HG02642 (cell line): ENCODE results near the gene SNX9.
"Not testable (repeated sequence)": the region's sequence is repeated elsewhere in the genome, so short reads cannot be mapped to it uniquely, and the experiment has no call there.

Source experiments
- ATAC-seq: cut with Tn5 transposase; IDR thresholded peaks from one replicate; pipeline ENCODE4 v1.9.1; 2021; ENCODE audit warnings: mild to moderate bottlenecking; ENCODE audit not compliant: unreplicated experiment, poor library complexity

The SNX9 gene

DNA sequence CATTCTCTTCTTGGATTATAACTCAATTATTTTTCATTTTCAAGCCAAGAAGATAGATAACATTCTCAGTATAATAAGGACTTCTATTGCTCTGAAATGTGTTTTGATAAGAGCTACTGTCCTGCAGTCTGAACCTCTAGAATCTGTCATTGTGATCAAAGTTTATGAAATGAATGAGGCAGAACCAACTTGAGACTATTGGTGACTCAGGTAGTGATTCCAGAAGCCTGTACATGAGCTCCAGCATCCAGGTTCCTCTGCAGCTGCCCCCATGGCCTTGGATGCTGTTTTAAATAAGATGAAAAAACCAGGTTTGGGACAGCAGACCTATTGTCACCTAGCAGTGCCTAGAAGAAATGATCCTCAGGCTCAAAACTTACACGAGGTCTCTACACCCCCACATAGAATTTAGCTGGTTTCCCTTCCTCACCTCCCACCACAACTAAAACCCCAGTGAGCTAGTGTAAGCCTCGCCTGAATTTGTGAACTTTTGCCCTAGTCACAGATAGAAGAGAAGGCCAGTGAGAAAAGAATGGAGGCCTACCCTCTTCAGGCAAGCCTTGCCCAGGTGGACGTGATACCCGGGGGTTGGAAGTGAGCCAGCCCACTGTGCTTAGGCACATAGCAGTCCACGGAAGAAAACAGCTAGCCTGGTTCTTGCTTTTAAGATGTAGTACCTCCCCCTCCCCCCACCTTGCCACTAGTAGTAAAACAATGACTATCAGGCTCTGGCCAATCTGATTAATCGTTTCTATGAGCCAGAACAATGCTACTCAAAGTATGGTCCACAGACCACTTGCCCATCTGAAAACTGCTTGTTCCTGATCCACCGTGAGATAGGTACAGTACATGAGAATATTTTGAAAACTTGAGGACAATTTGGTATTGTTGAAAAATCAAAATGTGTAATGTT is 85.6 kb downstream of the SNX9 start:
- ATAC-seq: no peak

DNA sequence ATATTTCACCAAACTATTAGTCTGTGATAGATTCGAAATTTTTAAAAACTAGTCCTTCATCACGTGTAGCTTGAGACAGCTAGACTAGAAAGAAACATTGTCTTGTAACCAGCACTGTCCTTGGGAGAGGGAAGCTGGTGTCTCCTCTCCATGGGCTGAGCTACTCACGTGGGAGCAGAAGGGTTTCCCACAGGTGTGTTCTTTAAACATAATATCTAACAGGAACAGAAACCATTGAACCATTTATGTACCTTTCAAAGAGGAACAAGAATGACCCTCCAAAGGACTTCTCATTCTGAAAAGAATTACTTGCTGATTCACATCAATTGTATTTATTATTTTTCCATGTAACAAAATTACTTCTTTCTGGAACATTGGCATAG is 86.2 kb downstream of the SNX9 start:
- ATAC-seq: no peak

DNA sequence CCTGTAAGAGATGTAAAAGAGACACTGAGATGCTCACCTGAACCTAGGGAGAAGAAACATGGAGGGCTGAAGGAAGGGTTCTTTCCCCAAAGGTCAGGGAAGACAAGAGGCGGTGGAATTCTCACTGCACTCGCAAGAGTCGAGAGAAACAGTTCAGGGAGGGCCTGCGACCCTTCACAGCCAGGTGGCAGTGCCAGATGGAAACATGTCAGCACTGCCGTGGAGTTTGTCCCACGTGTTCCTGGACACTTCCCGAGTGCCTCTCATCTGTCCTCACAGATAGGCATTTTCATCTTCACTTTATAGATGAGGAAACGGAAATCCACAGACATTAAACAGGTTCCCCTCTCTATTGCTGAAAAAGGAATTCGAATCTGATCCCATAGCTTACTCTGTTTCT is 88.2 kb downstream of the SNX9 start:
- ATAC-seq: no peak

DNA sequence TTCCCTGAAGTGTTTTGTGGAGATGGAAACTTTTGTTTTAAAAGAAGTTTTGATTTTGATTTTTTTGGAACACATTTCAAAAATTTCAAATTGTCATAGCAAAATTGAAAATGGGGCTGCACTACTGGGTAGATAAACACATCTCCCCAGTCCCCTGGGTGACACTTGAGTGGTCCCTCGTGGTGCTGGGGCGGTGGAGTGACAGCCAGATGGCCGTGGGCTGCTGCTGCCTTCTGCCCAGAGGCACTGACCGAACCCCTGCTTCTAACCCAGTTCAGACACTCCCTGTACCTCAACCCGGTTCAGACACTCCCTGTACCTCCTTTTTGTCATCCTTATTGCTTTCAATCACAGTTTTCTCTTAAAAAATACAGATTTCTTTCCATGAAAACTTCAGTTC is 88.7 kb downstream of the SNX9 start:
- no peak for ATAC-seq

DNA sequence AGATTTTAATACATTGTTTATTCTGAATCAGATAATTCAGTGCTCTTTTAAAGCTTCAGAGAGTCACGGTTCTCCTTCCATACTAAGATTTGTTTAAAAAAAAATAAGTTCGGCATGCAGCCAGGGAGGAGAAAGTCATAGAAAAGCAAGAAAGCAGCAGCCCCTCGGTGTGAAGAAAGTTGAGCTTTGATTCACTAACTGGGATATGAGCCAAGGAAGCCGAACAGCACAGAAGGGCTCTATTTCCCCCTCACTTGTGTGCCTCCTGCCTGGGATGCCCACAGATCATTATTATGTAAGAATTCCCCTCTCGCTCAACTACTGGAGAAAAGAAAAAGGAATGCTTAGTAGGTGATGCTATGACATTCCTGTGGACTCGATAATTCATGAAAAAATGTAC is 89.3 kb downstream of the SNX9 start:
- ATAC-seq: no peak

DNA sequence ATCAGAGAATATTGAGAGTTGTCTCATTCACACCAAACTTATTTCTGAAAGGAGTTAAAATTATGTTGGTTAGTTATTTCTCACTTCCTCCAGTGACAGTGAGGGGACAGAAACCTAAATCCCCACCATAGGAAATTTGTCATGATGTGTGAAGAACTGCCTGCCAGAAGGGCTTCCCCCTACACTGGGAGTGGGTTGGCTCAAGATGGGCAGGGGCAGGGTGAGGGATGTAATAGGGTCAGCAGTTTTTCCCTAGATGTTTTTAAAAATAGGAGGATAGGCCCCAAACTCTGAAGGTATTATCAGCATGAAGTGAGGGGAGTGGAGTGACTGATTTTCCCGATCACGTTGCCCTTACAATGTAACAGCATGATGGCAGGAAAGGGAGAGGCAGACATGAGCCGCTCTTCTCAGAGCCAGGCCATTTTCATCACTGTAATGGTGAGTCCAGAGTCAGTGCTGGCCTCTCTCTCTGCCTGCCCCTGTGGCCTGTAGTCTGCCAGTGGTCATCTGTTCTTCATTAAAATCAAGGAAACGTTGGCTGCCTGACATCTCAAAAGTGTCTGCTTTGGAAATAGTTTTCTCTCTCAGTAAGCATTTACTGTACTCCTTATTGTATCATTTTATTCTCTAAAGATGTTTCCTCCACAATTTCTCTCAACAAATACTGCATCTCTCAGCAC is 98.8 kb downstream of the SNX9 start:
- ATAC-seq: no peak

DNA sequence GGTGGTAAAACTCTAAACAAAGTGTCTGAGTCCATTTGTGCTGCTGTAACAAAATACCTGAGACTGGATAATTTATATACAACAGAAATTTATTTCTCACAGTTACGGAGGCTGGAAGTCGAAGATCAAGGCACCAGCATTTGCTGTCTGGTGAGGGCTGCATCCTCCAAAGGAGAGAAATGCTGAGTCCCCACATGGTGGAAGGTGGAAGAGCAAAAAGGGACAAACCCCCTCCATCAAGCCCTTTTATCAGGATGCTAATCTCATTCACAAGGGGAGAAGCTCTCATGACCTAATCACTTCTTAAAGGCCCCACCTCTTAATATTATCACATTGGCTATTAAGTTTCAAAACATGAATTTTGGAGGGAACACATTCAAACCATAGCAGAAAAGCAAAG is 102.7 kb downstream of the SNX9 start:
- no peak for ATAC-seq

DNA sequence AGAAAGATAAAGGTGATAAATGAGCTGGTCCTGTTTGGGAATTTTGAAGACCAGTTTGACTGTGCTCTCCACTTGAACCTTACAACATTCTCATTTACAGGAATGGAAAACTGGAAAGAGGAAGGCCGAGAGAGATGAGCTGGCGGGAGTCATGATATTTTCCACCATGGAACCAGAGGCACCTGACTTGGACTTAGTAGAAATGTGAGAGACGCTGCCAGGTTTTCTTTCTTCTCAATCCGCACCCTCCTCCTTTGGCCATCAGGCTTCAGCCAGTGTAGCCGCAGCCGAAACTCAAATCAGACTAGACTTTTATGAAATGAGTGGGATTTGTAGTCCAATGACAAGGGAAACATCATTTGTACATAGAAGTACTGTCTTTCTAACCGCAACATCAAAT is 104.0 kb downstream of the SNX9 start:
- no peak for ATAC-seq

DNA sequence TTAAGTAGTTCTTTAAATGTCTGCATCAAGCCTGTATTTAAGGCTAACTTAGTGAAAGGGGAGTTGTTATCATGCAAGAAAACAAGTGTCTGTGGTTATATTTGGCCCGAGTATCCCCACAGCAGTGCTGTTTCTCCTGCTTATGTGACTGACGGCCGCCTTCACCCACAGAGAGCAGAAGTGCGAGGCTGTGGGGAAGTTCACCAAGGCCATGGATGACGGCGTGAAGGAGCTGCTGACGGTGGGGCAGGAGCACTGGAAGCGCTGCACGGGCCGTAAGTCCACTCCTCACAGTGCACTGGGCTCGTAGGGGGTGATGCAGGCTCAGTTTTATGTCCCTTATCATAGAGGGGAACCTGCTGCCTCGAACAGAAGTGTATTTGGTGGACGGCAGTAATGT is 105.4 kb downstream of the SNX9 start:
- no peak for ATAC-seq

DNA sequence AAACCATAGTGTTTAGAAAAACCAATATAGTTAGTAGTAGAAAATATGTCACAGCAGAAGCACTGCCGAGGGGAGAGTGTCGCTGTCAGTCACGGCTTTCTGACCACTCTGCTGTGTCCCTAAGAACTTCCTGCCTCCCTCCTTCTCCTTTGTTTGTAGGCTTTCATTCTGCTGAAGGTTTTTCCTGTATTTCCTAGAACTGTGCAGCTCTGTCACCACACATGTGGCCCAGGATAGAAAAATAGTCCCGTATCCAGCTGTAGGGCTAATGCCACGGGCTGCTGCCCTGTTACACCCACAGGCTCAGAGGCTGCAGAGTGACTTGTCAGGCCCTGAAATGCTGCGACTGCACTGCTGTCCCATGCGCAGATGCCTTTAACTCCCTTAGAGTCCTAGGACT is 106.0 kb downstream of the SNX9 start:
- no peak for ATAC-seq

DNA sequence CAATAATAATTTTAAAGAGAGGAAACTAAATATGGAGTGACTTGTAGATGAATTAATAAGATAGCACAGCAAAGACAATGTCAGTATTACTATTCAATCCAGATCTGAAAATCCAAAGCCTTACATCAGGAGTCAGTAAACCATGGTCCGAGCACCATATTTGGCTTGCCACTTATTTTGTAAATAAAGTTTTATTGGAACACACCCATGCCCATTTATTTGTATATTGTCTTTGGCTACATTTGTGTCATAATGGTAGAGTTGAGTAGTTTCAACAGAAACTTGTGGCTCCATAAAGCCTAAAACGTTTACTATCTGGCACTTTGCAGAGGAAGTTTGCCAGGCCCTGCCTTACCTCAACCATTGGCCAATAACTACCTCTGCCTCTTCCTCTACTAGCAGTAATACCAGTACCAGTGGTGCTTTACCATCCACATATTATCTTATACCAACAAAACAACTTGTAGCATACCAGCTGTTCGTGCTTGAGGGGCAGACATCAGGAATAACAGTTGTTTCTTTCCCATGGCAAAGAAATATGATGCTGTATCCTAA is 106.8 kb downstream of the SNX9 start:
- no peak for ATAC-seq

DNA sequence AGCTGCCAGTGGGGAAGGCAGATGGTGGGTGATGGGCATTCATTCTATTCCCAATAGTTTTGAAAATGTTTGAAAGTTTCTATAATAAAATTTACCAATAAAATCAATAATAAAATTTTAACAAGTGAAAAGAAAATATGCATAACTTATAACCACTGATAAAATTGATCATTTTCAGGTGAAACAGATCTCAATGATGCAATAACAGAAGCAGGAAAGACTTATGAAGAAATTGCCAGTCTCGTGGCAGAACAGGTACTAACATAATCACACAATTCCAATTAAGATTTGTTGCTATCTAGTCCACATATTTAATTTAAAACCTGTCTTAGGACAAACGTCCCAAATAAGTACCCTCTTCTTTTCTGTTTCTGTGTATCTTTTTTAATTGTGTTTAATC is 112.7 kb downstream of the SNX9 start:
- ATAC-seq: no peak

DNA sequence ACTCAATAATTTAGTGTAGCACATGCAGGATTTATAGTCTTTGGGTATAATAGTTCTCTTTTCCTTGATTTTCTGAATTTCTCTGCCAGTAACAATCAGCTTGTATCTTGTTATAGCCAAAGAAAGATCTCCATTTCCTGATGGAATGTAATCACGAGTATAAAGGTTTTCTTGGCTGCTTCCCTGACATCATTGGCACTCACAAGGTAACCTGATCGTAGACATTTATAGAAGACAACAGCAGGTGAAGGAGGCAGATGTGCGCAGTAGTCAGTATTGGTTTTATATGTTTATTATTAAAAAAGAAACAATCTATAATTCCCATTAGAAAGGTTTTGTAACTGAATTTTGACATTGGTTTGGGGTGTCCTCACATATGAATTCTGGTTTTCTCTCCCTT is 114.3 kb downstream of the SNX9 start:
- no peak for ATAC-seq

DNA sequence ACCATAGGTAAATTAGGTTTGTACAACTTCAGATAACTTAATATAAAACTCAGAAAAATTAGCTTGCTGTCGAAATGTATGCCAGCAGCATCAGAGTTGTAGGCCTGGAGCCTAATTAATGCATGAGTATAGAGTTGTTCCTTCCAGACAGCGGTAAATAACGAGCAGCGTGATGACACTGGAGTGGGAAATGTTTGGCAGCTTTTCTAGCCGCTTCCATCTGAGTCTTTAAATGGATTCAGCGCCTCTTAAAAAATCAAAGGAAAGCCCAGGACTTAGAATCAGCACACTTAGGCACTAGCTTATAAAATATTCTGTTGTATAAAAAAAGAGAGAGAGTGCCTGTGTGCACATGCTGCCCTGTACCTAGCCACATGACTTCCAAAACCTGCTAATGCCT is 114.9 kb downstream of the SNX9 start:
- no peak for ATAC-seq

DNA sequence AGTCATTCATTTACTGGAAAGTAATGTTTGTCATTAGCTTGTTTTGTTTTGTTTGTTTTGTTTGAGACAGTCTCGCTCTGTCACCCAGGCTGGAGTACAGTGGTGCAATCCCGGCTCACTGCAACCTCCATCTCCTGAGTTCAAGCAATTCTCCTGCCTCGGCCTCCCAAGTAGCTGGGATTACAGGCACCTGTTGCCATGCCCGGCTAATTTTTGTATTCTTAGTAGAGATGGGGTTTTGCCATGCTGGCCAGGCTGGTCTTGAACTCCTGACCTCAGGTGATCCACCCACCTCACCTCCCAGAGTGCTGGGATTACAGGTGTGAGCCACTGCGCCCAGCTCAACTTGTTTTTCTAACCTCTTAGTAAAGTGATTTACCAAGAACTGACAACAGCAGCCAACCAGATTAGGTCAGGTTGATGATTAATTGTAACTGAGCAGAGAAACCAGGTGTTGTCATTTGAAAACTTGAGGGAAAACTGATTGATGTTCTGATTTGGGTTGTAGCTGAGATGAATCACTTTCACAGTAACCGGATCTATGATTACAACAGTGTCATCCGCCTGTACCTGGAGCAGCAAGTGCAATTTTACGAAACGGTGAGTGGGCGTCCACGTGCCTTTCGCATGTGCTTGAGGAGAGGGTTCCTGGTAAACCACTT is 117.5 kb downstream of the SNX9 start:
- ATAC-seq: not testable (repeated sequence)

DNA sequence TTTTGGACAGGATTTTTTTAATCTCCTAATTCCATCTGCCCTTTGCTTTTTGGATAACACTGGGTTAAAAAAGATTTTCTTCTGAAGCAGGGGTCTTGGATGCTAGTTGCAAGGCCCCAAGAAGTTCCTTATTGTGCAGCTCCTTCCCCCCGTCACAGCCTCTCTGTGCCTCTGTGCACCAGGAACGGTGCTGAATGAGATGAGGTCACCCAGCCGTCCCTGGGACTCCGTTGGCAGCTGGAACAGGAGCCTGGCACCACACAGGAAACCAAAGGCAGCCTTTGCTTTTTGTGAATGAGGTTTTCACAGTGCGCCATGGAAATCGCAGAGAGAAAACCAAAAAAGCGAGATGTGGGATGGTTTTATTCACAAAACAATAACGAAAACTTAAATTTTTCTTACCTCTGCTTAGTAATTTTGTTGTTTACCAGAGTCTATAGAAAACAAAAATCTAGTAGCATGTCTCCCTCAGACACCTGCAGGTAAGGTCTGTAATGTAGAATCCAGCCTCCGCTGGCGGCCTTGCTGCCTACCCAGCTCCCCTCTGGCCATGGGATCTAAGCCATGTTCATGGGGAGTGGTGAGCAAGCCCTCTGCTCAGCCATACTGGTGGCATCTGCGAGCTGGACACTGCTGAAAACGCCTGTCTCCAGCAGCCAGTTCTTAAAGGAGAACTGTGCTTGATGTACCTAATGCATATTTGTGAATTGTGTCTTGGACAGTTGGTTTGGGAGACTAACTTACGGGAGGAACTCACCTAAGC is 118.2 kb downstream of the SNX9 start:
- no peak for ATAC-seq

DNA sequence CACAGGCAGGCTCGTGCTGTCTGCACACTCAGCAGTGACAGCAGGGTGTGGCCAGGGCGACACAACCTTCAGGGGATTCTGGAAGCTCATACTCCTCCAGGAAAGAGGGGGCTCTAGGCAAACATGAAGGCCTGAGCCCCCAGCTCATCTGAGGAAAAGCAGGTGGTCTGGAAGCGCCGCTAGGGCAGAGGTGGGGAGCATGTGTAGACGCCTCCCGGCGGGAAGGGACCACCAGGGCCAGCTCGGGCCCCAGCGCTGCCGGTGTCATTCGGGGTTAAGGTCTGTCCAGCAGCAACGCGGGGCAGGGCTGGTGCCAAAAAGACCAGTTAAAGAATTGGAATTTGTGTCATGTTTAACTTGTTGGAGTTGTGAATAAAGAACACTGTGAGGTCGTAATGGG is 119.3 kb downstream of the SNX9 start:
- ATAC-seq: no peak

DNA sequence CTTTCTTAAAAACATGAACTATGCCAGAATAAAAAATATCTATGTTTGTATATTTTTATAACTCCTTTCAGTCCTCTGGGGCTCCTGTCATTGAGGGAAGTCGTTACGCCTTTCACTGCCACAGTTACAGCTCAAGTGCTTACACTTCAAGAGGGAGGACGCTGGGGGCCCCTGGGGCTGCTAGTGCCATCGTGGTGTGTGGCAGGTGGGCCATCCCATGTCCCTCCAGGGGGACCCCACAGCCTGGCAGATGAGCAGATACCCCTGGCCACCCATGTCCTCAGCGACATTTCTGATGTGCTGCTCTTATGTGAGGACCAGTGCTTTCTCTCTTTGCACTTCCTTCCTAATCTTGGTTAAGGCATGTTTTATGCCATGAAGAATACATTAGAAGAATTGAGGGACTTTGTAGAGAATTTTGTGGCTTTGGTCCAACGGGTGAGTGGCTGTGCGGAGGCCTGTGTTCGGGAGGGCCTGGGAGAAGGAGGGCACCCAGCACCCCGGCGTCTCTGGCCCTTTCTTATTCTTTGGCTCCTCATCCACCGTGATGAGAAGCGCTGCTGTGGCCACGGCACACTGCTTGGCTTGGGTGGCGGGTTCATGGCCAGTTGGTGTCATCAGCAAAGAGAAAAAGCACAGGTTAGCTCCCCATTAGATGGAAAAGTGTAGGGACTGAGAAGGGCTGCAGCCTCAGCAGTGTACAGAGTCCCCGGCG is 120.4 kb downstream of the SNX9 start:
- ATAC-seq: no peak

DNA sequence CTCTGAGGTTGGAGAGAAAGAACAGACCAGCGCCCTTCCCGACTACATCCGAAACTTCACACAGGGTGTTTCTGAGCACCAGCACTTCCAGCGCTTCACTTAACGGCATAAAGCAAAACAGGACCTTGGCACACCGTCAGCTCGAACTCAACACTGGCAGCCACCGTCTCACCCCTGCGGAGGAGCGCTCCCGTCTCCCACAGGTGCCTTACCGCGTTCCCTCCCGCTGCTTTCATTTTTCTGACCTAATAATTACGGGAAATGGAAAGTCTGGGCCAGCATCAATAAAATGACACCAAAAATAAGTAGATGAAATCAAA is 120.9 kb downstream of the SNX9 start:
- no peak for ATAC-seq
